Inflammatory macrophage treated with lipopolysaccharide for 1 hour (primary cell): Measurements from ENCODE around the gene PXK.
"Not testable (repeated sequence)": the region's sequence is repeated elsewhere in the genome, so short reads cannot be mapped to it uniquely, and the experiment has no call there.

Source experiments
- DNase-seq, 2 donors: peaks; one replicate each; pipeline ENCODE4 v3.0.0-alpha.2; 2020 to 2022

PXK gene

DNA sequence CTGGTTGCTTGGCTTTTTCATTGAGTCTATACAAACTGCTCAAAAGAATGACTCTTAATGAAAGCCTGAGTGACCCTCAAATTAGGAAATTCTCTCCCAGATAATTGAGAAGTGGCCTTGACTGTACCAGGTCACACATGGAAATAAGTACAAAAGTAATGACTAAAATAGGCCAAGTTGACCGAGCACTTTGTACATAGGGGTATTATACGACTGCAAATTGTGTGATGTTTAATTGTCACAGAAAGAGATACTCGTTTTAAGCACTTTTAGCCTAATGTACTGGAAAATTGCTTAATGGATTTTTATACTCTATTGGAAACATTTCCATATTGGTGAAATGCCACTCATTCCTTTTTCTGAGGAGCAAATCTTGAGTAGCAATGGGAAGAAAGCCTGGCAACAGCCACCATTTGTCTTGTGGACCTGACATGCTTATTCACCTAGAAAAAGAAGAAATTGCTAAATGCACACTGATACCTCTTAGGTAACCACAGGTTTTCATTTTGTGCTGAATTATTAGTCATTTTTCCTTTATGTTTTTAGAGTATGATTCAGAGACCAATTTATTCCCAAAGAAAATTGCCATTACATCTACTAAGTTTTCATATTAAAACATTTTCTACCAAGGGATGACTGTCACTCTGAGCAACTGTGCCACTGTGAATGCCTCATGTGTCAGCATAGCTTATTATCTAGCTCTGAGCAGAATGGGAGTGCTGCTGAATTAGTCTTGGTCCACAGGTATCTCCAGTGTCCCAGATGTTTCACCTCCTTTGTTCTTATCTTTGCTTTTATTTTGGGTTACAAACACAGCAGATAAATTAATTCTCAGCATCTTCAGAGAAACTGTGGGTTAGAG lies 8.9 kb upstream of the PXK start:
- DNase-seq: no peak

DNA sequence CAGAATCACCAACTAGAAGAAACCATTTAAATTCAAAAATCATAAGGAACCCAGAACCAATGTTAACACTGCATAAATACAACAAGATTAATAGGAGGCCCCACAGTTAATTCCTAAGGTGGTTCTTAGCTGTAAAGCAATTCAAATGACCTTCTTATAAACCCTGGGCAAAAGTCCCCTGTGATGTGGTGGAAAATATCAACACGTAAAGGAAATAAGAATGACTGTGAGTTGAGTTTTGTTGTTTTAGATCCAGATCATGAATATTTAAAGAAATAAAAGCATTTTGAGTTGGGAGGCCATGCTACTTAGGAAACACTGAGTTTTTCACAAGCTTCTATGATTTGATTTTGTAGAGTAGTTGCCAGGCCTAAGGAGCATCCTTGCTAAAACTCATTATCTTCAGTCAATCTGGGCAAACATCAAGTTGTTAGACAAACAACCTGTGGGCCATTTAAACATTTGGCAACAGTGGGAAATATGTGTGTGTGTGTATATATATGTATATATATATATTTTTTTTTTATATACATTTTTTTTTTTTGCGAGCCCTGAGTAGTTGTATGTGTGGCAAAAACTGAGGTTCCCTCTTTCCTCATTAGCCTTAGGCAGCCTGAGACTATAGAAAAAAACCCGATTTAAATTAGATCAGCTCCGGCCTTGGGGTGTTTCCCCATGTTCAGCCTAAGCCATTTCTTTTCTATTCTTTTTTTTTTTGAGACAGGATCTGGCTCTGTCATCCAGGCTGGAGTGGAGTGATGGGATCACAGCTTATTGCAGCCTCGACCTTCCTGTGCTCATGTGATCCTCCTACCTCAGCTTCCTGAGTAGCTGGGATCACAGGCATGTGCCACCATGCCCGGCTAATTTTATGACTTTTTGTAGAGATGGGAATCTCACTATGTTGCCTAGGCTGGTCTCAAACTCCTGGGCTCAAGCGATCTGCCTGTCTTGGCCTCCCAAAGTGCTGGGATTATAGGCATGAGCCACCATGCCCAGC lies 8.0 kb upstream of the PXK start:
- DNase-seq: no peak

DNA sequence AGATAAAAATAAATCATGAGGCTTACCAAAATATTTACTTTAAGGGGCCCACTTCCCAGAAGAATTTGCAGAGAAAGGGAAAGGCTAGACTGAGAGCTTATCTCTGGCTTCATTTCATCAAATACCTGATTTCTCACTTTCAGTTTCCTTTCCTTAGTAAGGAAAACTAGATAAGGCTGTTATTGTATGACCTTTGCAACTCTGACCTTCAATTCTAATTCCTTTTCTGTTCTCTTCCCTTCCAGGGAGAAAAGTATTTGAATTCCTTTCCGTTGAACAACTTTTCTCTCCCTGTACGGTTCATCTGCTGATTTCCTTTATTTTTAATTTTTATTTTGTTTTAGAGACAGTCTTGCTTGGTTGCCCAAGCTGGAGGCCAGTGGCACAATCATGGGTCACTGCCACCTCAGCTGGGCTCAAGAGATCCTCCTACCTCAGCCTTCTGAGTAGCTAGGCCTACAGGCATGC lies 7.1 kb upstream of the PXK start:
- DNase-seq: no peak

DNA sequence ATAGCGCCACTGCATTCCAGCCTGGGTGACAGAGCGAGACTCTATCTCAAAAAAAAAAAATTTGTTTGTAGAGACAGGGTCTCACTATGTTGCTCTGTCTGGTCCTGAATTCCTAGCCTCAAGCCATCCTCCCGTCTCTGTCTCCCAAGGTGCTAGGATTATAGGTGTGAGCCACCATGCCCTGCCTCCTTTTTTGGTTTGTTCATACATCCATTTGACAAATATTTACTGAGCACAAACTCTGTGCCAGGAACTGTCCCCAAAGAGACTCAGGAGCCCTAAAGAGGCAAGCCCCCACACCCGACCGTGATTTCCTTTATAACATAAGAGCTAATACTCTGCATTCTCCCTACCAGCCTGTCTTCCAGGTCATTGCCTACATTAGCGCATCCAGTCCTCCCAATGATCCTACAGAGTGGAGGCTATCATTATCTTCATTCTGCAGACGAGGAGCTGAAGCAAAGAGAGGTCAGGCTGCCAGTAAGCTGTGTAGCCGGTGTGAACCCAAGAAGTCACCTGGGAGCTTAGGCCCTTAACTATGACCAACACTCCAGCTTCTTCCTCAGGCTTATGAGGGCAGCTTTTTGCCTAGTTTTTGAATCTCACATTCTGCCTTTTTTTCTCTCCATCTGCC lies 6.3 kb upstream of the PXK start:
- no peak for DNase-seq

DNA sequence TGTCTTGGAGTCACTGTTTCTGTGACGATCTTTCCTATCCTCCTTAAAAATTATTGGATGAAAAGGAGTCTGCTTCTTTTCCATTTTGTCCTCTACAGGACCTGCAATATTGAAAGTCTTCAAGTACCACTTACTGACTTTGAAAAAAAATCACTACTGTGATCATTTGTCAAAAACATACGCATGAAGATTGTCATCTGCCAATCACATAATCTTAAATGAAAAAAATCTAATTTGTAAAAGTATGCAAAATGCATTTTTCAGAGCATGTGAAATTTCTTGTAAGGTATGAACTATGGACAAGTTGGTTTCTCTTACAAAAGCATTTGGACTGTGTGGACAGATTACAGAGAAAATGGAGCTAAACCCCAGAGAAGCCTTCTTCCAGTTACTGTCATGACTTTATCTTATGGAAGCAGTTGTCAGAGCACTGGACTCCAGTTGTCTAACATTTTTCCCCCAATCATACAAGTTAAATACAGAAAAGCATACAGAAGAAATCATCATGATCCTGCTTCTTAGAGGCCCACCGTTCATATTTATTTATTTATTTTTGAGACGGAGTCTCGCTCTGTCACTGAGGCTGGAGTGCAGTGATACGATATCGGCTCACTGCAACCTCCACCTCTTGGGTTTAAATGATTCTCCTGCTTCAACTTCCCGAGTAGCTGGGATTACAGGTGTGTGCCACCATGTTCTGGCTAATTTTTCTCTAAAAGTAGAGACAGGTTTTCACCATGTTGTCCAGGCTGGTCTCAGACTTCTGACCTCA lies 3.4 kb upstream of the PXK start:
- no peak for DNase-seq

DNA sequence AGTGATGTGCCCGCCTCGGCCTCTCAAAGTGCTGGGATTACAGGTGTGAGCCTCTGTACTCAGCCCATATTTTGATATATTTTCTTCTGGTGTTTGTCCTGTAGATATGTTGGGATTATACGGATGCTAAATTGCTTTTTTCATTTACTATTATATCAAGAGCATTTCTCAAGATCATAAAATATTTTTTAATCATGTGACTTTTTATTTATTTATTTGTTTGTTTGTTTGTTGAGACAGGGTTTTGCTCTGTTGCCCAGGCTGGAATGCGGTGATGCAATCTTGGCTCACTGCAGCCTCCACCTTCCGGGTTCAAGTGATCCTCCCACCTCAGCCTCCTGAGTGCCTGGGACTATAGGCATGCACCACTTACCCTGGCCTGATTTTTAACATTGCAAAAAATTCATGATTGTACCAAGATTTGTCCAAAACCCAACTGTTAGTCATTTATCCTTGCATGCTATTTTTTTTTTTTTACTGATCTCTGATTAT lies 2.7 kb upstream of the PXK start:
- no peak for DNase-seq

DNA sequence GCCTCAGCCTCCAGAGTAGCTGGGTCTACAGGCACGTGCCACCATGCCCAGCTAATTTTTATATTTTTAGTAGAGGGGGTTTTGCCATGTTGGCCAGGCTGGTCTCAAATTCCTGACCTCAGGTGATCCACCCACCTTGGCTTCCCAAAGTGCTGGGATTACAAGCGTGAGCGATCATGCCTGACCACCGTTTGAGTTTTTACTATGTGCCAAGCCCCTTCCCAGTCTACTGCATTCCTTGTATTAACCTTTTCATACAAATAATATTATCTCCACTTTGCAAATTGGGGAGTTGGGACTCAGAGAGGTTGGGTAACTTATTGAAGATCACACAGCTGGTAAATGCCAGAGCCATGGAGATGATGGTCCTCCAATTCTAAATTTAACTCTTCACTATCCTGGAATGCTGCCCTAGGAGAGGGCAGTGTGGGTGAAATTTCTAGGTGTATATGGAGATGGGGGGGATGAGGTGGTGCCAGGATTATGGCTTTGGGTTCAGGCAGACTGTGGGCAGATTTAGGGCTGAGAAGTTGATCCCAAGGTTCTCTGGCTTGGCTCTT lies 1.0 kb upstream of the PXK start:
- DNase-seq: no peak

DNA sequence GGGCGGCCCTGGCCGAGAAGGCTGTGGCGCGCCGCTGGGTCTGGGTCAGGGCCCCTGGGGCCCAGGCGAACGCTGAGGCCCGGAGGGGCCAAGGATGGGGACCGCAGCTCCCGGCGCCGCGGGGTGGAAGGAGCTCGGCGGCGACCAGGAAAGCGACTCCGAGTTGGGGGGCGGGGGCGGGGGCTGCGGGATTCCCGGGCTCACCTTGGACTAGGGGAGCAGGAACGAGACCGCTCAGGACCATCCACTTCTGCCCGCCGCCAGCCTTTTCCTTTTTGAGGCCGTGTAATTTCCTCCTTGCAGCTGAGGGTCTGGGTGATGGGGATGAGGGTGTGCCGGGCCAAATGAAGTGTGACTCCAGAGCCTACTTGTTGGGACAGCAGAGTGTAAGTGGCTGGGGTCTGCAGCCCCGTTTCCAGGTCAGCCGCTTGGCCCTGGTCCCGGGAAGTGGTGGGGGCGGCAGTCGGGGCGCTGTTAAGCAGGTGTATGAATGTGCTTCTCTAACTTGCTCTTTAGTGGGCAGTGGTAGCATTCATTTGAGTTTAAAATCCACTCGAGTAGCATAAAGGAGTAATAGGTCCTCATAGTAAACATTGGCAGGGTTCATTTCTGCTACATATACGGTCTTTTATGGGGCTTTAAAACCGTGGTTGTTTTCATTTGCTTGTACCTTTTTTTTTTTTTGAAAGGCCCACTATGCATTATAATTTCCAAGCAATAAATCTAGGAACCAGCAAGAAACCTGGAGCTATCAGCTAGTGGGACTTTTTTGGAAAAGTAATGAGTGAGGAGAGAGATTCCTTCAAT lies 717 bp downstream of the PXK start:
- no peak for DNase-seq

DNA sequence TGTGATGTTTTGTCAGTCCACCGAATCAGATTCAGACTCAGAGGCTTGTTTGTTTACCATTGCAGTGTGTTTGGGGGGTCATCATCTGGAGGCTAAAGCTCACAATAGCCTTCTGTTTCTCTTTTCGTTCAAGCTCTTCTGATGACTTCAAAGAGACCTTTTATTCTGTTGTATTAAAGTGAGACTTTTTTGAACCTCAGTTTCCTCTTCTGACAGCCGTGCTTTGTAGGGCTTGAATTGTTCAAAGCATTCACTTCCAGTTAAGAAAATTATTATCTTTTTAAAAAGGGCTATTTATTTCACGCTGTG lies 1.3 kb downstream of the PXK start:
- no peak for DNase-seq

DNA sequence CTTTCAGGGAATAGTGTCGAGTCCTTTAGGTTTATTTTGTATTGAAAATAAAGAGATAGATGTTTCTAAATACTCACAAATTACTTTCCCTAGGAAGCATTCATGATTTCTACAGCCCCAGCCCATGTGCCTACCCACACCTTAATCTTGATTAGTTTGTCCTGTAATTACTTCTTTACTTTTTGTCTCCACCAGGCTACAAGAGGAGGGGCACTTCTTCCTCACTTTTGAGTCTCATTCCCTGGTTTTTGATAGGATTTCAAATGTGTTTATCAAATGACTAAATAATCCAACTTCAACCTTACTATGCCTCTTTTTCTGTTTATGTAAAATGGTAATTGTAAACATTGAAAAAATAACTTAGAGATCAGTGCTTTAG lies 1.8 kb downstream of the PXK start:
- DNase-seq: no peak

DNA sequence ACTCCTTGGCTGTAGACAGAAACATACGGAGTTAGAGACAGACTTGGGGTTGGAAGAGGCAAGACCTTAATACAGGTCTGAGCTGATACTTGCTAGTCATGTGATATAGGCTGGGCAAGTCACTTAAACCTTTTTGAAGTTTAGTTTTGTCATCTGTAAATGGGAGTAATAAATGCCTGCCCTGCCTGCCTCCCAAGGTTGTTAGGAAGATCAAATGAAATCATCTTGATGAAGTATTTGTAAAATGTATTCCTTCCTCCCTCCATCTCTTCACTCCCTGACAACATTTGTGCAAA lies 2.9 kb downstream of the PXK start:
- DNase-seq: no peak

DNA sequence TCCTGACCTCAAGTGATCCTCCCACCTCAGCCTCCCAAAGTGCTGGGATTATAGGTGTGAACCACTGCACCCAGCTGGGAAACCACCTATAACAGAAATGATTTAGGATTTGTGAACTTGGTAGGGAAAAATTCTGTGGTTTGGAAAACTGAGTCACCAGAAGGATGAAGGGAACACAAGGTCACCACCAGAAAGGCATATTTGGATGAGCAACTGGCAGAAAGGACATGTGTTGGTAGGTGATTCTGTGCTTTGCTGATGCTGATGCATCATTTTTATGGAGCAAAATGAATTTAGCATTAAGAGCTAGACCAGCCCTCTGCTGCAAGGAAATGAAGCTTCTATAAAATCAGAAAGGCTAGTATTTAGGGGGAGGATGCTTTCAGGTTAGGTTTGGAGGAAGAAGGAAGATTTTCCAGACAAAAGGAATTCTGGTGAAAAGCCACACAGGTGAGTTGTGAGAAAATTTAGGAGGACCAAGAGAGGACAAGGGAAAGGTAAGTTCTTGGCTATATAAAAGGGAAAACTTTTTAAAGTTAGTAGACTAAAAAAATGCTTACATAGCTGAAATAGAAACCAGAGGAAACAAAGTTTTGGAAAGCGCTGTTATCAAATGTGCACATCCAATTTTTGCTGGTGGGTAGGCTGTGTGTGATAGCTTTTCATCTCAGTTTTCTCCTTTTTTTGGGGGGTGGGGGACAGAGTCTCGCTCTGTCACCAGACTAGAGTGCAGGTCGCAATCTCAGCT lies 3.6 kb downstream of the PXK start:
- no peak for DNase-seq

DNA sequence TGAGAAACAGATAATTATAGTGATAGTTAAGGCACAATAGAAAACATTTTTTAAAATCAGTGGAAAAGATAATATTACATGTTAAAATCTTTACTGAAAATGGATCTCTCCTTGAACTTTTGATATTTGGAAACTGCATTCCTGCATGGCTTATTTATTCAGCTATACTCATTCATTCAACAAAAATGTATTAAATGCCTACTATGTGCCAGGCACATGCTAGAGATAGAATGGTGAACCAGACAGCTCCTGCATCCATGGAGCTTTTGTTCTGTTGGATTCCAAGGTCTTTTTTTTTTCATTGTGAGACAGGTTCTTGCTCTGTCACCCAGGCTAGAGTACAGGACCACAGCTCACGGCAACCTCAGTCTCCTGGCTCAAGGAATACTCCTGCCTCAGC lies 4.5 kb downstream of the PXK start:
- no peak for DNase-seq

DNA sequence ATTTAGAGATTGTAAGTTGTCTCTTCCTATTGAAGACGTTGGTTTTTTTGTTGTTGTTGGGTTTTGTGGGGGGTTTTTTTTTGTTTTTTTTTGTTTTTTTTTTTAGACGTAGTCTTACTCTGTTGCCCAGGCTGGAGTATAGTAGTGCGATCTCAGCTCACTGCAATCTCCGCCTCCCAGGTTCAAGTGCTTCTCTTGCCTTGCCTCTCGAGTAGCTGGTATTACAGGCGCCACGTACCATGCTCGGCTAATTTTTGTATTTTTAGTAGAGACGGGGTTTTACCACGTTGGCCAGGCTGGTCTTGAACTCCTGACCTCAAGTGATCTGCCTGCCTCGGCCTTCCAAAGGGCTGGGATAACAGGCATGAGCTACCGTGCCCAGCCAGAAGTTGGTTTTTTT lies 6.5 kb downstream of the PXK start:
- DNase-seq: not testable (repeated sequence)

DNA sequence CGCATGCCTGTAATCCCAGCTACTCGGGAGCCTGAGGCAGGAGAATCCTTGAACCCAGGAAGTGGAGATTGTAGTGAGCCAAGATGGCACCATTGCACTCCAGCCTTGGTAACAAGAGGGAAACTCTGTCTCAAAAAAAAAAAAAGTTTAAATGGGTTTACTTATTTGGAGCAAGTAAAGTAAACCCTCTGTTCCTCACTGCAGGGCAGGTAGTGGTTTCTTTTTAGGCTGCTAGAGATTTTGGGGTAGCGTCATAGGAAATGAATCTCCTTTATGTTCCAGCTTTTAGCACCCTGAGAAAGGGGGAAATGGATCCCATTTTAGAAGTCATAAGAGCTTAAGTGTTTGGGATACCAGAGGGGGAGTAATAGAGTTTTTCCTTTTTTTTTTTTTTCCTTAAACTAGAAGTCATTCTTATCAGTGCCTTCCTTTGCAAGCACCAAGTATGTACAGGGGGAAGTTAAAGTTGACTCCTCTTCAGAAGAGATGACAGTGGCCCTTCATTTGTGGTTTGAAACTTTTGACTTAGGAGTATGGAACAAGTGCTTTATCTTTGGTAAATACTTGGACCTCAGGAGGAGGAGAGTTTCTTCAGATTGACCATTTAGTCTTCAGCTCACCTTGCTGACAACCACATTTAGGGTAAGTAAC lies 8.0 kb downstream of the PXK start:
- DNase-seq: no peak

DNA sequence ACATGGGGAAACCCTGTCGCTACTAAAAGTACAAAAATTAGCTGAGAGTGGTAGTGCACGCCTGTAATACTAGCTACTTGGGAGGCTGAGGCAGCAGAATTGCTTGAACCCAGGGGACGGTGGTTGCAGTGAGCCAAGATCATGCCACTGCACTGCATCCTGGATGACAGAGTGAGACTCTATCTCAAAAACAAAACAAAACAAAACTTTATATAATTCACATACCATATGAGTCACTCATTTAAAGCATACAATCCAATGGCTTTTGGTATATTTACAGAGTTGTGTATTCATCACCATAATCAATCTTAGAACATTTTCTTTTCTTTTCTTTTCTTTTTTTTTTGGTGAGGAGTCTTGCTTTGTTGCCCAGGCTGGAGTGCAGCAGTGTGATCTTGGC lies 8.7 kb downstream of the PXK start:
- no peak for DNase-seq

DNA sequence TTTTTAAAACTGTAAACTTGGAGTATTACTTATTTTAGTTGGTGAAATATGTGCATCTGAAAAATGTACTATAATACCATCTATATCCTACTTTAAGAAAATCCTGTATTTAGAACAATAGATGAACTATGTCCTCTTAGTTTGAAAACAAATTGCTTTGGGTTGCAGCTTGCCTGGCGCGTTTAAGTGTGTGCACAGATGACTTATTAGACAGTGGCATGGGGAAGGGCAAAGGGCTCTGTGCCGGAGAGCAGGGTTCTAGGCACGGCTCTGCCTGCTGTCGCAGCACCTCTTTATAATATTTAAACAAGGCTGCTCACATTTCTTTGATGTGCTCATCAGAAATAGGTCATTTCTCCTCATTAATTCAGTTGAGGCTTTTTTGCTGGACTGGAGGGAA lies 10.0 kb downstream of the PXK start:
- DNase-seq: no peak

DNA sequence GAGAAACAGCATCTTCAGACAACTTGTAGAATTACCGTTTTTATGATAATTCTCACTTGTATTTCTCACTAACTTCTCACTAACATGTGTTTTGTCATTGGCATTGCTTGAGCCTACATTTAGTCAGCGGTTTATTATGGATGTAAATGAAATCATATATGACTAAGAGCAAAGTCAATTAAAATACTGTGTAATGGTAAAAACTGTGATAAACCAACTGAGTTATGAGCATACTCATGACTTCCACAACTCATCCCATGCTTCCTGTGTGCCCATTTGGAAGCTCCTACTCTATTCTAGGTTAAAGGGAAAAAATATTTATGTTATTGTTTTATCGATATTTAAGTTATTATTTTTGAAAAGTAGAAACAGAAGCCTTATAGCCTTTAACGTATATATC lies 12.8 kb downstream of the PXK start:
- DNase-seq: no peak

DNA sequence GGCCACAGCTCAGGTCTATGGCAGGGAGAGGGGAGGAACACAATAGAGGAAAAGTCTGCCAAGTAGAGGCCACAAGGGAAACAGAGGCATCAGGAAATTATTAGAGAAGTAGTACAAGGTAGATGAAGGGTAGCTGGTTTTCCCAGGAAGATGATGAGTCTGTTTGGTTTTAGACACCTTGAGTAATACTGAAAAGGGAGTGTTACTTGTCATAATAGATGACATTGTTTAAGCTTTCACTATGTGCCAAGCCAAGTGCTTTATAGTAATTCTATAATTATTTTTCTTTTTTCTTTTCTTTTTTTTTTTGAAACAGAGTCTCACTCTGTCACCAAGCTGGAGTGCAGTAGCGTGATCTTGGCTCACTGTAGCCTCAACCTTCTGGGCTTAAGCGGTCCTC lies 13.7 kb downstream of the PXK start:
- DNase-seq: no peak

DNA sequence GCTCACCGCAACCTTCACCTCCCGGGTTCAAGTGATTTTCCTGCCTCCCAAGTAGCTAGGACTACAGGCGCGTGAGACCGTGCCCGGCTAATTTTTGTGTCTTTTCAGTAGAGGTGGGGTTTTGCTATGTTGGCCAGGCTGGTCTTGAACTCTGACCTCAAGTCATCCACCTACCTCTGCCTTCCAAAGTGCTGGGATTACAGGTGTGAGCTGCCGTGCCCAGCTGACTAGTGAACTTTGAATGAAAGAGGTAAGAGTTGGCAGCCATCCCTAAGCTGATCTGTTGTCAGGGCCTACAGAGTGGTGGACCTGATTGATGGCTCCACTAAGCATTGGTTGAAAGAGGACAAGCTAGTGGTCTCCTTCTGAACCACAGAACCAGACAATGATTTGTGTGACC lies 15.3 kb downstream of the PXK start:
- no peak for DNase-seq
